Measurements from ENCODE around the gene SERTM1.

- TF ChIP-seq CTCF (IDR thresholded peaks at IDR 0.05) = no peak
- TF ChIP-seq EP300 (IDR thresholded peaks at IDR 0.05) = no peak
These were observed 5.5 kb upstream of the SERTM1 start for GRCh38 chr13:36668316-36668715.

Data from gastroesophageal sphincter (tissue), 3 donors.